ENCODE data around the gene PFDN5.

PFDN5 gene

DNA sequence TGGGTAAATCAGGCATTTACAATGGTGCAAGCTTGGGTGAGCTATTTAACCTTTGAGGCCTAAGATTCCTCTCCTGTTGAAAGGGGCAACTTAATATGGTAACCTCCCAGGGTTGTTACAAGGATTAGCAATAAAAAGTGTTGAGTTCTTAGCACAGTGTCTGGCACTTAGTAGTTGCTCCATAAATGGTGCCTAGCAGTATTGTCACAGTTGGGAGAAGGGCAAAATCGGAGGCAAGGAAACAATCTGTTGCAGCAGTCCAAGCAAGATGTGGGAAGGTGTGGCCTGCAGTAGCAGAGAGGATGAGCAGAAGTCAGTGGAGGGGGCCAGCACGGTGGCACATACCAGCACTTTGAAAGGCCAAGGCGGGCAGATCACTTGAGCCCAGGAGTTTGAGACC is 48.1 kb downstream of the PFDN5 start:
- Histone ChIP-seq H3K4me2 (ENCODE audit: insufficient read depth, low read length, poor library complexity, severe bottlenecking) (no peak overlapping the region), H3K9me3 (replicated peaks in 1 of 2; ENCODE audit: control insufficient read depth in 2 of 2, insufficient read depth in 1 of 2, low read depth in 1 of 2, low read length in 2 of 2) (no peaks in the 10 kb centered on the region), H2AFZ (ENCODE audit: low read length) (no peak overlapping the region), H3K4me3 (ENCODE audit: low read length in 2 of 2) (no peak overlapping the region), H3K36me3 (replicated peaks in 1 of 2; ENCODE audit: control insufficient read depth in 2 of 2, insufficient read depth in 2 of 2, low read length in 2 of 2) (no peaks in the 10 kb centered on the region), H2BK120ac (ENCODE audit: low read depth, low read length) (no peak overlapping the region), H3K14ac (ENCODE audit: low read length) (no peak overlapping the region), H4K91ac (ENCODE audit: low read depth, low read length, poor library complexity) (no peak overlapping the region), H3K27me3 (ENCODE audit: control insufficient read depth in 3 of 3, insufficient read depth in 3 of 3, low read depth in 1 of 3, low read length in 3 of 3) (peaks cover 0 to 63% (median 4%) of the 10 kb centered on the region in 3 experiments), H3K9ac (ENCODE audit: low read depth, low read length, poor library complexity) (no peak overlapping the region), H3K23ac (ENCODE audit: low read depth, low read length, poor library complexity) (no peak overlapping the region), H3K4ac (ENCODE audit: low read length) (no peak overlapping the region), H4K8ac (ENCODE audit: low read depth, low read length) (no peak overlapping the region), H2BK5ac (ENCODE audit: low read length) (no peak overlapping the region), H2BK15ac (ENCODE audit: low read length) (no peak overlapping the region), H2AK5ac (ENCODE audit: low read depth, low read length) (no peak overlapping the region), H3K27ac (replicated peaks; ENCODE audit: low read length) (no peak overlapping the region), H3K4me1 (ENCODE audit: control insufficient read depth in 2 of 2, insufficient read depth in 1 of 2, low read depth in 1 of 2, low read length in 2 of 2) (peaks cover 5 to 15% of the 10 kb centered on the region in 2 donors), H3K18ac (ENCODE audit: low read length) (no peak overlapping the region), H3K79me1 (ENCODE audit: low read depth, low read length) (no peaks in the 10 kb centered on the region), H2BK12ac (ENCODE audit: low read length) (no peak overlapping the region)
- WGBS, 2 donors (ENCODE audit: extremely low coverage in 2 of 2, insufficient read length in 2 of 2, insufficient replicate concordance in 1 of 2): no CpG with 5 or more reads among the region's 3 CpGs
- no peak for DNase-seq (ENCODE audit: low spot score)

DNA sequence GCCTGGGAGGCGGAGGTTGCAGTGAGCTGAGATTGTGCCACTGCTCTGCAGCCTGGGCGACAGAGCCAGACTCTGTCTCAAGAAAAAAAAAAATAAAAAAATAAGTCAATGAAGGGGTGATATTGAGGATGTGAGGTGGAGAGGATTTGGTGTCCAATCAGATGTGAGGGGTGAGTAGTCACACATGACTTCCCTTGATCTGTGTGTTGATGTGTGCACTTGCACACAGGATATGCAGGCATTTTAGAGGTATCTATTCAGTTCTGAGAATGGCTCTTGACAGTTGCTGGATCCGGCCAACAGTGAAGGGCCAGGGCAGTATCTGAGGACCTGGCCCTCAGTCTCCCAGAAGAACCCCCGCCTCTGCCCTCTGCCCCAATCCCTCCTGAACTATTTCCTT is 48.6 kb downstream of the PFDN5 start:
- Histone ChIP-seq H3K4ac (ENCODE audit: low read length) (no peak overlapping the region), H3K4me2 (ENCODE audit: insufficient read depth, low read length, poor library complexity, severe bottlenecking) (no peak overlapping the region), H3K9me3 (replicated peaks in 1 of 2; ENCODE audit: control insufficient read depth in 2 of 2, insufficient read depth in 1 of 2, low read depth in 1 of 2, low read length in 2 of 2) (no peaks in the 10 kb centered on the region), H2BK5ac (ENCODE audit: low read length) (no peak overlapping the region), H2AK5ac (ENCODE audit: low read depth, low read length) (no peak overlapping the region), H4K91ac (ENCODE audit: low read depth, low read length, poor library complexity) (no peak overlapping the region), H3K9ac (ENCODE audit: low read depth, low read length, poor library complexity) (no peak overlapping the region), H3K27ac (replicated peaks; ENCODE audit: low read length) (no peak overlapping the region), H3K27me3 (ENCODE audit: control insufficient read depth in 3 of 3, insufficient read depth in 3 of 3, low read depth in 1 of 3, low read length in 3 of 3) (peaks cover 0 to 59% (median 4%) of the 10 kb centered on the region in 3 experiments), H3K14ac (ENCODE audit: low read length) (no peak overlapping the region), H3K23ac (ENCODE audit: low read depth, low read length, poor library complexity) (no peak overlapping the region), H3K36me3 (replicated peaks in 1 of 2; ENCODE audit: control insufficient read depth in 2 of 2, insufficient read depth in 2 of 2, low read length in 2 of 2) (no peaks in the 10 kb centered on the region), H3K4me3 (ENCODE audit: low read length in 2 of 2) (no peak overlapping the region), H3K18ac (ENCODE audit: low read length) (no peak overlapping the region), H2AFZ (ENCODE audit: low read length) (peak overlapping the region; percentile 92), H2BK15ac (ENCODE audit: low read length) (no peak overlapping the region), H2BK12ac (ENCODE audit: low read length) (no peak overlapping the region), H2BK120ac (ENCODE audit: low read depth, low read length) (no peak overlapping the region), H3K4me1 (ENCODE audit: control insufficient read depth in 2 of 2, insufficient read depth in 1 of 2, low read depth in 1 of 2, low read length in 2 of 2) (peaks cover 5 to 10% of the 10 kb centered on the region in 2 donors), H3K79me1 (ENCODE audit: low read depth, low read length) (no peaks in the 10 kb centered on the region), H4K8ac (ENCODE audit: low read depth, low read length) (no peak overlapping the region)
- DNase-seq (ENCODE audit: low spot score): no peak
- no CpG with 5 or more reads among the region's 4 CpGs for WGBS, 2 donors (ENCODE audit: extremely low coverage in 2 of 2, insufficient read length in 2 of 2, insufficient replicate concordance in 1 of 2)

DNA sequence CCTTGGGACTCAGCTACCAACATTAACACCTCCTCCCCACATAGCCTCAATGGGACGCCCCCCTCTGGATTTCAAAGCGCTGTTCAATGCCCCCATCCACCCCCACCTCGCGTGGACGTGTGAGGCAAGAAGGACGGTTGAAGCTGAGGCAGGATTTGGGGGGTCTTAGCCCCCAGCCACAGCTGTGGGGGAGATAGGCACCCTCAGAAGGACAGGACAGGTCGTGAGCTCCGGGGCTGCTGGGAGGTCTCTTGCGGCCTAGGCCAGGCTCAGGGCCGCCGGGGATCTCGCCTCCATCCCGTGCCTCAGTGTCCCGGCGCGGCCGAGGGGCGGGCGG is 49.1 kb downstream of the PFDN5 start:
- no peak overlapping the region for H3K4ac ChIP-seq (ENCODE audit: low read length)
- no peaks in the 10 kb centered on the region for H3K79me1 ChIP-seq (ENCODE audit: low read depth, low read length)
- H2BK5ac ChIP-seq (ENCODE audit: low read length): no peak overlapping the region
- no peak overlapping the region for H2BK12ac ChIP-seq (ENCODE audit: low read length)
- peak overlapping the region; percentile 93 for H3K18ac ChIP-seq (ENCODE audit: low read length)
- peak overlapping the region; percentile 49 for H2BK120ac ChIP-seq (ENCODE audit: low read depth, low read length)
- H3K23ac ChIP-seq (ENCODE audit: low read depth, low read length, poor library complexity): no peak overlapping the region
- H2BK15ac ChIP-seq (ENCODE audit: low read length): peak overlapping the region; percentile 89
- H3K4me3 ChIP-seq (ENCODE audit: low read length in 2 of 2): peak overlapping the region; percentile 49 to 74
- peaks cover 5 to 10% of the 10 kb centered on the region in 2 donors for H3K4me1 ChIP-seq (ENCODE audit: control insufficient read depth in 2 of 2, insufficient read depth in 1 of 2, low read depth in 1 of 2, low read length in 2 of 2)
- H3K9ac ChIP-seq (ENCODE audit: low read depth, low read length, poor library complexity): peak overlapping the region; percentile 87
- no peaks in the 10 kb centered on the region for H3K9me3 ChIP-seq (replicated peaks in 1 of 2; ENCODE audit: control insufficient read depth in 2 of 2, insufficient read depth in 1 of 2, low read depth in 1 of 2, low read length in 2 of 2)
- DNase-seq (ENCODE audit: low spot score): no peak
- peak overlapping the region; percentile 92 for H2AFZ ChIP-seq (ENCODE audit: low read length)
- no peak overlapping the region for H3K14ac ChIP-seq (ENCODE audit: low read length)
- no peak overlapping the region for H3K27ac ChIP-seq (replicated peaks; ENCODE audit: low read length)
- no peaks in the 10 kb centered on the region for H3K36me3 ChIP-seq (replicated peaks in 1 of 2; ENCODE audit: control insufficient read depth in 2 of 2, insufficient read depth in 2 of 2, low read length in 2 of 2)
- H4K91ac ChIP-seq (ENCODE audit: low read depth, low read length, poor library complexity): no peak overlapping the region
- H3K27me3 ChIP-seq (ENCODE audit: control insufficient read depth in 3 of 3, insufficient read depth in 3 of 3, low read depth in 1 of 3, low read length in 3 of 3): peaks cover 0 to 56% (median 4%) of the 10 kb centered on the region in 3 experiments
- H3K4me2 ChIP-seq (ENCODE audit: insufficient read depth, low read length, poor library complexity, severe bottlenecking): peak overlapping the region; percentile 93
- peak overlapping the region; percentile 95 for H4K8ac ChIP-seq (ENCODE audit: low read depth, low read length)
- no CpG with 5 or more reads among the region's 19 CpGs for WGBS, 2 donors (ENCODE audit: extremely low coverage in 2 of 2, insufficient read length in 2 of 2, insufficient replicate concordance in 1 of 2)
- no peak overlapping the region for H2AK5ac ChIP-seq (ENCODE audit: low read depth, low read length)

DNA sequence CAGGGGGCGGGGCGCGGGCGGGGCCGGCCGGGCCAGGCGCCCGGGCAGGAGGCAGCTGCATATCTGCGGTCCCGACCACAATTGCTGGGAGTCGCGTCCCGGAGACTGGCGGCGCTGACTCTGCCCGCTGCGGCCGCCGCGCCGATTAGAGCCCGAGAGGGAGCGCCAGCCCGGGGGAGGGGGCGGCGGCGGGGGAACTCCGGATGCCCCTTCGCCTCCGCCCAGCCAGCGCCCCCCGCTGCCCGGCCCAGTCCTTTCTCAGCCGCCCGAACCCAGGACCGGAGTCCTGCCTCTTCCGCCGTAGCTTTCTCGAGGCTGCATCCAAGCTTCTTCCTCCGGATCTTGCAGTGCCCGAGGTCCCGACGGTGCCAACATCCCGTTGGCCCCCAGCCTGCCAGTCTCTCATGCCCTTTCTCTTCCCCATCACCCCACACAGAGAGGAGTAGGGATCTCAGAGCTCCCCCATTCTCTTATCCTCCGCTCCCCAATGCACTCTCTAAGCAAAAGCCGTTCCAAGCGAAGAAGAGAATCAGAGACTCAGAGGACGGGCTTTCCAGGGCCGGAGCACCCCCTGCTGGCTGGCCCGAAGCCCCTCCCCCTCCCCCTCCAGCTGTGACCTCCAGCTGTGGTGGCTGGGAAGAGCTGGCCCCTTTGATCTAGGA is 49.6 kb downstream of the PFDN5 start:
- no peak overlapping the region for H4K91ac ChIP-seq (ENCODE audit: low read depth, low read length, poor library complexity)
- H2AFZ ChIP-seq (ENCODE audit: low read length): peak overlapping the region; percentile 92
- no CpG with 5 or more reads among the region's 50 CpGs for WGBS, 2 donors (ENCODE audit: extremely low coverage in 2 of 2, insufficient read length in 2 of 2, insufficient replicate concordance in 1 of 2)
- peaks cover 5 to 10% of the 10 kb centered on the region in 2 donors for H3K4me1 ChIP-seq (ENCODE audit: control insufficient read depth in 2 of 2, insufficient read depth in 1 of 2, low read depth in 1 of 2, low read length in 2 of 2)
- peak overlapping the region; percentile 57 for H2BK120ac ChIP-seq (ENCODE audit: low read depth, low read length)
- peak overlapping the region; percentile 49 to 90 for H3K4me3 ChIP-seq (ENCODE audit: low read length in 2 of 2)
- no peak overlapping the region for H3K4ac ChIP-seq (ENCODE audit: low read length)
- H3K4me2 ChIP-seq (ENCODE audit: insufficient read depth, low read length, poor library complexity, severe bottlenecking): peak overlapping the region; percentile 93
- H3K9me3 ChIP-seq (replicated peaks in 1 of 2; ENCODE audit: control insufficient read depth in 2 of 2, insufficient read depth in 1 of 2, low read depth in 1 of 2, low read length in 2 of 2): no peaks in the 10 kb centered on the region
- no peak overlapping the region for H3K14ac ChIP-seq (ENCODE audit: low read length)
- H3K9ac ChIP-seq (ENCODE audit: low read depth, low read length, poor library complexity): peak overlapping the region; percentile 87
- no peak overlapping the region for H2BK12ac ChIP-seq (ENCODE audit: low read length)
- no peaks in the 10 kb centered on the region for H3K79me1 ChIP-seq (ENCODE audit: low read depth, low read length)
- peak overlapping the region; percentile 89 for H2BK15ac ChIP-seq (ENCODE audit: low read length)
- no peak overlapping the region for H2BK5ac ChIP-seq (ENCODE audit: low read length)
- H3K27me3 ChIP-seq (ENCODE audit: control insufficient read depth in 3 of 3, insufficient read depth in 3 of 3, low read depth in 1 of 3, low read length in 3 of 3): peaks cover 0 to 52% (median 4%) of the 10 kb centered on the region in 3 experiments
- H4K8ac ChIP-seq (ENCODE audit: low read depth, low read length): no peak overlapping the region
- H3K23ac ChIP-seq (ENCODE audit: low read depth, low read length, poor library complexity): peak overlapping the region; percentile 50
- H2AK5ac ChIP-seq (ENCODE audit: low read depth, low read length): no peak overlapping the region
- H3K18ac ChIP-seq (ENCODE audit: low read length): peak overlapping the region; percentile 94
- no peak overlapping the region for H3K27ac ChIP-seq (replicated peaks; ENCODE audit: low read length)
- no peaks in the 10 kb centered on the region for H3K36me3 ChIP-seq (replicated peaks in 1 of 2; ENCODE audit: control insufficient read depth in 2 of 2, insufficient read depth in 2 of 2, low read length in 2 of 2)
- peak; percentile 51 for DNase-seq (ENCODE audit: low spot score)
